Lower leg skin (tissue), 3 donors: ENCODE measurements around the gene HS6ST2.

ENCODE experiments used
- CTCF ChIP-seq, 3 donors: fragments of 450-650 bp; IDR thresholded peaks; one replicate each; pipeline ENCODE4 v1.5.1; 2016; ENCODE audit warnings: antibody characterized with exemption in 3 of 3, mild to moderate bottlenecking in 3 of 3, moderate library complexity in 2 of 3
- POLR2A ChIP-seq, 2 donors: fragments of 450-650 bp; IDR thresholded peaks; one replicate each; pipeline ENCODE4 v1.6.1; 2016 to 2017; ENCODE audit warnings: antibody characterized with exemption in 2 of 2, mild to moderate bottlenecking in 1 of 2, moderate library complexity in 1 of 2

GRCh38 chrX:132718431-132718958 is 239.9 kb downstream of the HS6ST2 start:
- no peak for TF ChIP-seq POLR2A (IDR thresholded peaks at IDR 0.05)
- TF ChIP-seq CTCF (IDR thresholded peaks at IDR 0.05) = no peak
